K562 (cell line): ENCODE data around the gene TTC16. TPM values are rescaled to one million over a fixed set of nuclear protein-coding genes. Genes with fewer than 3 reads are reported as not detected.
A peak's percentile ranks its signal among the peaks of the same experiment; 100 is the strongest.

Source experiments
- ATF3 ChIP-seq, 2 experiments: fragments of 450-650 bp in 1 of 2; sonication (generic) in 1 of 2; formaldehyde crosslinking in 1 of 2; IDR thresholded peaks in 1 of 2; conservative IDR thresholded peaks in 1 of 2; 2 replicates each; pipeline versions ENCODE4 v1.6.1 to v1.8.1; 2016 to 2023; ENCODE audit warnings: mild to moderate bottlenecking in 2 of 2, moderate library complexity in 2 of 2, inconsistent platforms in 1 of 2, missing genetic modification reagents in 1 of 2
- ATF4 ChIP-seq: fragments of 450-650 bp; formaldehyde crosslinking; IDR thresholded peaks from 2 replicates; pipeline ENCODE4 v1.4.0; 2022; ENCODE audit warnings: mild to moderate bottlenecking, moderate library complexity
- ATF7 ChIP-seq: fragments of 450-650 bp; IDR thresholded peaks from 2 replicates; pipeline ENCODE4 v1.7.1; 2014; ENCODE audit warnings: mild to moderate bottlenecking, moderate library complexity
- COPS2 ChIP-seq: fragments of 450-650 bp; conservative IDR thresholded peaks from 2 replicates; pipeline ENCODE4 v1.6.1; 2016; ENCODE audit warnings: mild to moderate bottlenecking, moderate library complexity
- CSDE1 ChIP-seq, 2 experiments: fragments of 450-650 bp; IDR thresholded peaks; 2 replicates each; pipeline ENCODE4 v1.6.1; 2016; ENCODE audit warnings: mild to moderate bottlenecking in 1 of 2
- ELK3 ChIP-seq: fragments of 450-650 bp; formaldehyde crosslinking; IDR thresholded peaks from 2 replicates; pipeline ENCODE4 v1.4.0; 2020; ENCODE audit warnings: mild to moderate bottlenecking
- KDM5B ChIP-seq: fragments of 200-600 bp; sonication (generic); IDR thresholded peaks from 2 replicates; pipeline ENCODE4 v1.6.1; 2012; ENCODE audit warnings: low read depth, mild to moderate bottlenecking, moderate library complexity, low read length, control low read depth, inconsistent platforms; ENCODE audit not compliant: insufficient replicate concordance
- MYC ChIP-seq, 2 experiments: fragments of 250-450 bp in 1 of 2; sonication (Bioruptor Pico) in 1 of 2; IDR thresholded peaks; 2 replicates each; pipeline versions ENCODE4 v1.5.1 to v1.6.1; 2012 to 2021; ENCODE audit warnings: low read depth in 2 of 2, borderline replicate concordance in 1 of 2, improper control_type of control experiment in 1 of 2, low read length in 1 of 2, mild to moderate bottlenecking in 1 of 2, moderate library complexity in 1 of 2
- RBFOX2 ChIP-seq: fragments of 200-400 bp; formaldehyde crosslinking; IDR thresholded peaks from 2 replicates; pipeline ENCODE4 v1.6.1; 2017; ENCODE audit warnings: low read depth, mild to moderate bottlenecking, low read length, moderate library complexity
- SLC30A9 ChIP-seq: fragments of 250-450 bp; sonication (Bioruptor Pico); IDR thresholded peaks from 2 replicates; pipeline ENCODE4 v1.8.0; 2022; ENCODE audit warnings: mild to moderate bottlenecking, moderate library complexity
- SMARCA4 ChIP-seq: fragments of 450-650 bp; IDR thresholded peaks from 2 replicates; pipeline ENCODE4 v1.6.1; 2016
- SMARCE1 ChIP-seq: fragments of 450-650 bp; IDR thresholded peaks from 2 replicates; pipeline ENCODE4 v1.7.1; 2016; ENCODE audit warnings: mild to moderate bottlenecking
- TFAM ChIP-seq: fragments of 250-450 bp; sonication (Bioruptor Pico); conservative IDR thresholded peaks from 2 replicates; pipeline ENCODE4 v1.5.0; 2021; ENCODE audit warnings: mild to moderate bottlenecking, moderate library complexity
- U2AF1 ChIP-seq: fragments of 200-400 bp; formaldehyde crosslinking; optimal IDR thresholded peaks from 2 replicates; pipeline ENCODE3; 2017; ENCODE audit warnings: mild to moderate bottlenecking, low read depth, low read length, moderate library complexity
- ZFP1 ChIP-seq: fragments of 450-650 bp; formaldehyde crosslinking; IDR thresholded peaks from 2 replicates; pipeline ENCODE4 v1.4.0; 2020; ENCODE audit warnings: mild to moderate bottlenecking, mixed read lengths
- ZFP91 ChIP-seq: sonication (generic); formaldehyde crosslinking; IDR thresholded peaks from 2 replicates; pipeline ENCODE4 v1.8.0; 2022; ENCODE audit warnings: mild to moderate bottlenecking, missing genetic modification reagents
- ZNF12 ChIP-seq: sonication (generic); formaldehyde crosslinking; IDR thresholded peaks from 2 replicates; pipeline ENCODE4 v1.4.0; 2020; ENCODE audit warnings: mild to moderate bottlenecking, missing genetic modification reagents
- ZNF398 ChIP-seq: fragments of 250-450 bp; sonication (Bioruptor Pico); IDR thresholded peaks from 2 replicates; pipeline ENCODE4 v1.8.0; 2021; ENCODE audit warnings: moderate library complexity, mild to moderate bottlenecking, inconsistent platforms
- polyA plus RNA-seq, 8 experiments: library from polyadenylated mRNA; depleted of rRNA in 4 of 8; stranded (reverse) in 5 of 8; unstranded in 3 of 8; fragments of >200 nt; fragmentation: Nextera tagmentation in 2 of 8; fragmentation: Illumina TruSeq in 1 of 8; extraction: Ambion mirVana in 2 of 8; extraction: Trizol in 1 of 8; gene quantifications; 2 replicates each; pipeline versions ENCODE4 v1.2.1 to v1.2.3, GENCODE V29; 2011 to 2014; ENCODE audit warnings: inconsistent platforms in 1 of 8, missing spikeins in 1 of 8
- total RNA-seq, 7 experiments: library from RNA; depleted of rRNA in 6 of 7; stranded (reverse); fragments of >200 nt in 6 of 7; fragmentation: Illumina TruSeq in 2 of 7; extraction: Trizol in 2 of 7; gene quantifications; 2 replicates each; pipeline versions ENCODE4 v1.2.1 to v1.2.3, GENCODE V29; 2011 to 2021; ENCODE audit warnings: low replicate concordance in 1 of 7

The TTC16 gene
- total and polyA plus RNA-seq, 9 of the 15 experiments (the other 6 are each of a cell fraction or from before 2014, with no cell fraction given) = 0.11 TPM; not detected in 8

GRCh38 chr9:127758843-127759242 lies 43.0 kb downstream of the TTC16 start (continued):
- peak; percentile 94 for TF ChIP-seq ATF3 (IDR thresholded peaks at IDR 0.05)
- TF ChIP-seq ATF3 (CRISPR knock-in tag; conservative IDR thresholded peaks at IDR 0.05) = no peak
- no peak for TF ChIP-seq SLC30A9 (CRISPR knock-in tag)
- TF ChIP-seq RBFOX2 = 0 out of 2 replicates have a peak, but pooled peaks have one; percentile 29
- no peak for TF ChIP-seq COPS2
- TF ChIP-seq ZFP1 (CRISPR knock-in tag) = no peak
- TF ChIP-seq ELK3 (CRISPR knock-in tag) = no peak
- 0 out of 2 replicates have a peak, but pooled peaks have one; percentile 63 for TF ChIP-seq ATF4 (CRISPR knock-in tag)
- TF ChIP-seq ZFP91 (CRISPR knock-in tag) = no peak
- TF ChIP-seq ZNF12 = no peak
- peak; percentile 37; the same call in 1 of the 2 replicates for TF ChIP-seq MYC (IDR thresholded peaks at IDR 0.05; ENCODE audit: low read depth, low read length)
- 0 out of 2 replicates have a peak, but pooled peaks have one; percentile 40 for TF ChIP-seq MYC (CRISPR knock-in tag; IDR thresholded peaks at IDR 0.05; ENCODE audit: borderline replicate concordance, low read depth)
- TF ChIP-seq TFAM (CRISPR knock-in tag) = no peak
- no peak for TF ChIP-seq U2AF1
- TF ChIP-seq ZNF398 (CRISPR knock-in tag) = no peak
- TF ChIP-seq ATF7 = peak; percentile 84
- 0 out of 2 replicates have a peak, but pooled peaks have one; percentile 20 for TF ChIP-seq SMARCE1
- TF ChIP-seq SMARCA4 = peak; percentile 50; the same call in 1 of the 2 replicates
- no peak for TF ChIP-seq CSDE1 (IDR thresholded peaks at IDR 0.05)
- no peak for TF ChIP-seq KDM5B
